ENCODE results near the gene AGAP2.

Gene AGAP2

GRCh38 chr12:57767305-57767698 lies 28.8 kb upstream of the AGAP2 start:
- no peak for DNase-seq

- peak; percentile 58 for DNase-seq
Observed at GRCh38 chr12:57766464-57767304, 28.1 kb upstream of the AGAP2 start, which contains the start of gene CYP27B1. Gene CYP27B1 (minus strand): TSS chr12:57767078. CDS start chr12:57767041, 37 bp downstream.

GRCh38 chr12:57765698-57766463 lies 27.3 kb upstream of the AGAP2 start:
- DNase-seq: no peak

GRCh38 chr12:57765003-57765697 lies 26.6 kb upstream of the AGAP2 start:
- DNase-seq: peak; percentile 20

GRCh38 chr12:57764662-57765002 lies 26.1 kb upstream of the AGAP2 start:
- no peak for DNase-seq

- DNase-seq: no peak
Observed at GRCh38 chr12:57763881-57764661, 25.5 kb upstream of the AGAP2 start.

- DNase-seq: no peak
Observed at GRCh38 chr12:57762463-57762862, 23.9 kb upstream of the AGAP2 start.

GRCh38 chr12:57761391-57761998 lies 23.0 kb upstream of the AGAP2 start:
- no peak for DNase-seq

- DNase-seq: no peak
Observed at GRCh38 chr12:57760347-57760982, 21.9 kb upstream of the AGAP2 start.

- peak; percentile 22 for DNase-seq
Observed at GRCh38 chr12:57759360-57759980, 20.9 kb upstream of the AGAP2 start.

GRCh38 chr12:57758552-57759359 lies 20.2 kb upstream of the AGAP2 start:
- DNase-seq: no peak

GRCh38 chr12:57757771-57758170 lies 19.2 kb upstream of the AGAP2 start:
- no peak for DNase-seq

- DNase-seq: no peak
Observed at GRCh38 chr12:57756406-57757341, 18.1 kb upstream of the AGAP2 start.

- no peak for DNase-seq
Observed at GRCh38 chr12:57755454-57756372, 17.2 kb upstream of the AGAP2 start.

GRCh38 chr12:57755194-57755453 lies 16.6 kb upstream of the AGAP2 start:
- no peak for DNase-seq

GRCh38 chr12:57754411-57755193 lies 16.1 kb upstream of the AGAP2 start, which contains the start of gene MARCHF9:
Gene MARCHF9 (plus strand): TSS chr12:57755103. CDS start chr12:57755529, 426 bp downstream.
- DNase-seq: peak; percentile 91

GRCh38 chr12:57753756-57754337 lies 15.3 kb upstream of the AGAP2 start:
- DNase-seq: no peak
